SW 1271 (cell line): Measurements from ENCODE around the gene ANO1.
"Not testable (repeated sequence)": the region's sequence is repeated elsewhere in the genome, so short reads cannot be mapped to it uniquely, and the experiment has no call there.

Experiments used
- DNase-seq, 2 experiments: peaks; one replicate each; lab custom pipeline; 2025; lab: John Stamatoyannopoulos, UW

The ANO1 gene

DNA sequence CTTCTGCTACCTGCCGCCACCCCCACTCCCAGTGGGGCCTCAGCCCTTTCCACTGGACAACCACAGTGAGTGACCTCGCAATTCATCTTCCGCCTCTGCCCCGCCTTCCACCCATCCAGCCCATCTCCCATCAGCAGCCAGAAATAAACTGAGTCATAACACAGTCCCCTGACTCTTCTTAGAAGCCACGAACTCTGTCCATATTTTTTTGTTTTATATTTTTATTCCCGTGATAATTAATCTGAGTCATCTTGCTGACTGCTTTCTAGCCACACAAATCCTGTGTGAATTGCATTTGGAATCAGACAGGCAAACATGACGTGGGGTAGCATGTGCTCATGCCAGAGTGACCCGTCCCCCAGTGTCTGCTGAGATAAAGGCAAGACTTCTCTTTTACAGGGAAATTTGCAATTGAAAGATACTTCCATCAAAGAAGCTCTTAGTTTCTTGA is 132.0 kb downstream of the ANO1 start:
- DNase-seq: no peak

DNA sequence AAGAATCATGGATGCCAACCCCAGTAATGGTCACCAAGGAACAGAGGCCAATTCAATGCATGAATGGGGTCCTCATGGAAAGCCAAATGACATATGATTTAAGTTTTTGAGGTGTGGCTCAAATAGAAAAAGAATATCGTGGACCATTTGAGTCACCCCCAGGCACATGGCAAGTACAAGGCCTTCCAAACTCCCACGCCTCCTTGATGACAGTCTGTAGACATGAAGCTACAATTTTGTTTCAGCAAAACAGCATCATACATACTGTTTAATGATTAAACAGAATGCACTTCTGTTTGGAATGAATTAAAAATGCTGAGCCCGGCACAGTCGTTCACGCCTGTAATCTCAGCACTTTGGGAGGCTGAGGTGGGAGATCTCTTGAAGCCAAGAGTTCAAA is 132.4 kb downstream of the ANO1 start:
- DNase-seq: no peak

DNA sequence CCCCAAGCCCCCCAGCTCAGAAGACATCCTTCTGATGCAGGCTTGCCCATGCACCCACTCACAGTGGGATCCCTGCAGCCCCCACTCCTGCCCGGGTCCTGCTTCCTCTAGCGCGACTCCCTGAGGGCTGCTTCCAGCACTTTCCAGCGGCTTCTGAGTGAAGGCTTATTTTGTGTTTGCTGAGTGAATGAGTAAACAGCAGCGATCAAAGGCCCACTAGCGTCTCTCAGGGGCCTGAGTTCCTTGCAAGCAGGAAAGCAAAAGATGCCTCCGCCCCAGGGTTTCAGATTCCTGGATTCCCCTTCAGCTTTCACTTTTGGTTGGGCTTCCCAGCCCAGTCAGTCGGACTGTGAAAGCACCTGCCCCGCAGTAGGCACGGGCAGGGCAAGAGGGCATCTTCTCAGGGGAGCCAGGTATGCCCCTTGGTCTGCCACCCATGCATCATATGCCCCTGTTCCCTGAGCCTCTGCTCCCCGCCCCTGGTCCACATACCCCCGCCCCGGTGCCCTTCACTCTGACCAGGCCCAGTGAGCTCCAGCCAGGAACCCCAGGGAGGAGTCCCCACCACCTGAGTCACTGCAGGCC is 134.2 kb downstream of the ANO1 start:
- DNase-seq: no peak

DNA sequence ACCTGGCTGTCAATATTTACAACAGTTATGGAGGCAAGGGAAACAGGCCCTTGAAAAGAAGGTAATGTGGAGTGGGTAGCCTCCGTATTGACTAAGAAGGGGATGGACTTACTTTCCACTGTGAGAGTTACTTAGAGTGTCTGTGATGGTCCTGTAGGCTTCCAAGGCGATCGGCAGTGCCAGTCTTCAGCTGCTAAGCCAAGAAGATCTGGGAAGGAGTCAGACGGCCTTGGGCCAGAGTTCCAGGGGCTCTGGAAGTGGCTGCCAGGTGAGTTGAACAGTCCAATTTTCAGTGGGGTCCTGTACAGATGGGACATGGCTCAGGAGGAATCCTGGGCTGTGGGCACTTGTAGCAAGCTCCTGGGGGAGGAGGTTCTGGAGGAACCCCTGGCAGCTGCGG is 139.3 kb downstream of the ANO1 start:
- not testable (repeated sequence) for DNase-seq

DNA sequence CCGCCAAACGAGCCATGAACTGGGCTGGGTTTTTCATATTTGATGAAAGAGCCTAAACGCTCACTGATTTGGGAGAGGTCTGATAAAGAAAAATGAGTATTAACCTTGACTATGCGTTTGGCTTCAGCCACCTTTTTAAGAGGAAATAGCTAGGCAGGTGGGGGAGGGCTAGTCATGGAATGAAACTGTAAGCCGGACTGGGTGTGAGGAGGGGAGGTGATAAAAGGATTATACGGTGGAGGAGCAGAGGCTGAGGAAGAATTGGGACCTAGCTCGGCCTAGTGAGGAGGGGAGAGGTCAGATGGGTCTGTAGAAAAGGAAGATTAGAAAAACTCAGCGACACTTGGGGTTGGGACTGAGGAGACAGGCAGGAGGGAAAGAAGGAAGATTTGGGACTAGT is 140.0 kb downstream of the ANO1 start:
- DNase-seq: not testable (repeated sequence)

DNA sequence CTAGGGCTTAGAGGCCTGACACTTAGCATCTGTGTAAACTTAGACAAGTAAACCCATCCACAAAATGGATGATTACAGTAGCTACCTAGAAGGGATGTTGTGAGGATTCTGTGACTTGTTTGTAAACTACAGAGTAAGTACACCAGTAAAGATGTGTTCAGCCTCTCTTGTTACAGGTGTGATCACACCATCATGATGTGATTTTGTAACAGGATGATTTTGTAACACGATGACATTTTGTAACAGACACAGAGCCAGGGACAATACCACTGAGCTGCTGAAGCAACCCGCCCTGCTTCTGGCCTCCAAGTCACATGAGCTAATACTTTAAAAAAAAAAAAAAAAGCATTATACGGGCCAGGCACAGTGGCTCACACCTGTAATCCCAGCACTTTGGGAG is 142.0 kb downstream of the ANO1 start:
- no peak for DNase-seq

DNA sequence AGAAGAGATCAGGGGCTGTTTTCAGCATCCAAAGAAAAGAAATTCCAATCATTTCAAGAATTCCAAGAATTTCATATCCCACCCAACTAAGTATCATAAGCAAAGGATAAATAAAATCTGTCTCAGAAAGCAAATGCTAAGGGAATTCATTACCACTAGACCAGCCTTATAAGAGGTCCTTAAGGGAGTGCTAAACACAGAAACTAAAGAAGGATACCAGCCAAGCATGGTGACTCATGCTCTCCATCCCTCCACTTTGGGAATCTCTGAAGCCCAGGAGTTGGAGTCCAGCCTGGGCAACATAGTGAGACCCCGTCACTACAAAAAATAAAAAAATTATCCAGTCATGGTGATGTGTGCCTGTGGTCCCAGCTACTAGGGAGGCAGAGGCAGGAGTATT is 142.8 kb downstream of the ANO1 start:
- DNase-seq: peak in 1 of 2 experiments; percentile 26

DNA sequence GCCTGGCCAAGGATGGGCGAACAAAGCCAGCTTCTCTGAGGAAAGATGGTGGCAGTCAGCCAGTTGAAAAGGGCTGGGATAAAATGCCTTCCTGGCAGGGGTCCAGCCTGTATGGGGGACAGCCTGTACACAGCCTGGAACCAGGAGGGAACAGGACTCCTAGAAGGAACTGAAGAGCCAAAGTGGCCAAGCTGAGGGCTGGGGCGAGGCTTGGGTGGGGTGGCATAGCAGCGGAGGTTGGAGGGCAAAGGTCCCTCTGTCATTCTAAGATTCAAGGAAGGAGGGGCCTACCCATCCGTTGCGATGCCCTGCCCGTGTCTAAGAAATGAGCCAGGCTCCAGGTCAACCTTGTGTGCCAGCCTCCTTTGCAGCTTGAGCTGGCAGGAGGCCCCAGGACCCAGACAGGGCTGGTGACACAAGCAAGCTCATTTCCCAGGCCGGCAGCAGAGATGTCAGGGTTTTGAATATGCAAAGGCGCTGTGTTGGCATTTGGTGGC is 147.6 kb downstream of the ANO1 start:
- no peak for DNase-seq

DNA sequence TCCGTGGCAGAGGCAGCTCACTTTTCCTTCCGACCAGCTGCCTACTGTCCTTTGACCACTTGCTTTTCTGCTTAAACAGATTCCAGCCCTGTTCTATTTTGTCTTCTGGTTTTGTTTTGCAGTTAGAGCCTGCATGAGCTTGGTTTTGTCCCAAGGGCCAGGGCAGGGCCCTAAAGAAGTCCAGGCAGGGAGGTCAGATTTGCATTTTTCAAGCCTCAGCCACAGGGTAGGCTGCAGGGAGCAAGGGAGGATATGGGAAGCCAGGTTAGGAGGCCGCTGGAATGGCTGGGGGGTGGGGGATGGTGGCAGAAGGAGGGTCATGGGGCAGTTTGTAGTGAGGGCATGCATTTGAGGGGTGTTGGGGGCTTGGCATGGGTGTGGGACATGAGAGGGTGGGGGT is 148.1 kb downstream of the ANO1 start:
- no peak for DNase-seq

DNA sequence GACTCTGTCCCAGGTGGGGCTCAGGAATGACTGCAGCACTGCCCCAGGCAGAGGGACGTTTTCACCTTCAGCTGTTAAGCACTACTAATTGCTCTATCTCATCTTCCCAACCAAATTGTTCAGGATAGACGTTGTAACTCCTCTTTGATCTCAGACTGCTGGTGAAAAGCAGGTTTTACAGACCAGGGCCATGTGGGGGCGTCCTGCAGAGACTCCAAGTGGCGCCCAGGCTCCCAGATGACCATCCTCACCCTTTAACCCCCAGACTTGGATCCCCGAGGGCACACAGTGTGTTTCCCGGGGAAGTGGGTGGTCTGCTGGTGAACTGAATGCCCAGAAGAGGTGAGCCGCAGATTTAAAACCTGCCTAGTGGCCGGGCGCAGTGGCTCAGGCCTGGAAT is 148.8 kb downstream of the ANO1 start:
- DNase-seq: no peak

DNA sequence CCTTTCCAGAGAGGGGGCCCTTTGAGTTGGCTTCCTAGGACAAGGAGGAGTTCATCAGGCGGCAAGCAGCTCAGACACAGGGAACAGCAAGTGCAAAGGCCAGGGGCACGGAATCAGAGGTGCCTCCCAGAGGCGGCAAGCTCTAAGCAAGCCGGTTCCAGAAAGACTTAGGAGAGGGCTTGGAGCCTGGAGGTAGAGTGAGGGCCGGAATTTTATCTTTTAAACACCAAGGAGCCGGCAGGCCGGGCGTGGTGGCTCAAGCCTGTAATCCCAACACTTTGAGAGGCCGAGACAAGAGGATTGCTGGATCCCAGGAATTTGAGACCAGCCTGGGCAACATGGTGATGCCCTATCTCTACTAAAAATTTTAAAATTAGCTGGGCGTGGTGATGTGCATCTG is 151.6 kb downstream of the ANO1 start:
- no peak for DNase-seq

DNA sequence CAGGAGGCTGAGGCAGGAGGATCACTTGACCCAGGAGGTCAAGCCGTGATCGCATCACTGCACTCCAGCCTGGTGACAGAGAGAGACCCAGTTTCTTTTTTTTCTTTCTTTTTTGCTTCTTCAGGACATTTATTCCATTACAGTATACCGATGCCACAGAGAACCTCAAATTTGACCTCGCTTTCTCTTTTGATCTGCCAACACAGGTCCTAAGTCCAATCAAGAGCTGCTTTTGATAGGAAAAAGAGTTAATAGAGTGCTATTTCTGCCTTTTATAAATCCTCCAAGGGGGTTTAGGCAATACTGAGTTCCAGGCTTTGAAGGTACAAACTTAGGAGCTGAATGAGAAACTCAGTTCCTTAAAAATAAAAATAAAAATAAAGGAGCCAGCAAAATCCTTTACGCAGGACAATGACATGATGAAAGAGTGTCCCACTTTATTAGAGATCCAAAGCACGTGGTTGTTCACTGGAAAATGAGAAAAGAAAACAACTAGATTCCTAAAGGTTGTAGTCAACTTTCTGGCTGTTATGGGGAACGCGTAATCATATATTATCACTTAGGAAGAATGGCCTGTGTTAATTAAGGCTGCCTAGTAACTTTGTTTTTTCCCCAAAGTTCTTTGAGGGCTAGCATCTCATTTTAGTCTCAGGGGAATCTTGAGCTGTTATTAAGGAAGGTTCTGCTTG is 152.2 kb downstream of the ANO1 start:
- no peak for DNase-seq

DNA sequence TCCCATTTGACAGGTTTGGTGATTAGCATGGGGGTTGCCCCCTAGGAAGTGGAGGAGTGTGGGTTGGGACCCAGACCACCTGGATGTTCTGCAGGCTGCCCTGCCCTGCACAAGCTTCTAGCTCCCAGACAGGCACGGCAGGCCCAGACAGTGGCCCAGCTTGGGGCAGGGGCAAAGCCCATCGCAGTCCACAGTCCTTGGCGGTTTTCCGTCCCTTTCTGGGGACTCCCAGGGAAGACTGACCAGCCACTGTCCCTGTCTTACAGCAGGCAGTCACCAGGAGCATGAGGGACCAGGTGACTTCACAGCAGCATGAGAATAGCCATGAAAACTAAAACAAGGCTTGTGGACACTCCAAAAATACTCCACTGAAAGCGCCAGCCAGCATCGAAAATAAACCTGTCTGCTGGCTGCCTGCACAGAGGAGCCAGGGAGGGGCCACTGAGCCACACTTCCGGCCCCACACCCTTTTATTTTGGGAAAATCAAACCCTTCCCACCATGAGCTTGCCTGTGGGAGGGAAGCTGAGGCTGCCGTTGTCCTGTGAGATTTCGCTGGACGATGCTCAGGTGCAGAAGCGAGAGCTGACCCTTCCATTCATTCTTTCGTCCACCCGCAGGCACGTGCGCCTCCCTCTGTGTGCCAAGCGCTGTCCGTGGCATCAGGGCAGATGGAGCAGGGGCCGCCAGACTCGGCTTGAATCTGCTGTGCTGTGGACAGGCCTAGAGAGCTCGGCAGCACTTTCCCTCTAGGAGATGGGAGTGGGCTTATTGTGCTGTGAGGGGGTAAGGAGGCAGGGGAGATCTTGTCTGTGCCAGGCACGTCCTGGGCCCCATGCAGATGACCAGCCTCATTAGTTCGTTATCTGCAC is 153.0 kb downstream of the ANO1 start:
- no peak for DNase-seq

DNA sequence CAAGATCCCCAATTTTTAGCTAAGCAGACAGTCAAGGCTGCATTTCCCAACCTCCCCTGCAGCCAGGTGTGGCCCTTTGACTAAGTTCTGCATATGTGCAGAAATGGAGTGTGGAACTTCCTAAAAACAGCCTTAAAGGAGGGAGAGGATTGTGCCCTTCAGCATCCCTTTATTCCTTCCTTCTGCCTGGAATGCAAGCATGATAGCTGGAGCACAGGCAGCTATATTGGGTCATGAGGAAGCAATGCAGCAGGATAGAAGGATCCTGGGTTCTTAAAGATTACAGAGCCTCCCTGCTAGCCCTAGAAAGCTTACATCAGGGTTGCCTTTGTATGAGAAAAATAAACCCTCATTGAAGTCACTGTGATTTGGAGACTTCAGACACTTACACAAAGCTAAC is 154.9 kb downstream of the ANO1 start:
- DNase-seq: no peak

DNA sequence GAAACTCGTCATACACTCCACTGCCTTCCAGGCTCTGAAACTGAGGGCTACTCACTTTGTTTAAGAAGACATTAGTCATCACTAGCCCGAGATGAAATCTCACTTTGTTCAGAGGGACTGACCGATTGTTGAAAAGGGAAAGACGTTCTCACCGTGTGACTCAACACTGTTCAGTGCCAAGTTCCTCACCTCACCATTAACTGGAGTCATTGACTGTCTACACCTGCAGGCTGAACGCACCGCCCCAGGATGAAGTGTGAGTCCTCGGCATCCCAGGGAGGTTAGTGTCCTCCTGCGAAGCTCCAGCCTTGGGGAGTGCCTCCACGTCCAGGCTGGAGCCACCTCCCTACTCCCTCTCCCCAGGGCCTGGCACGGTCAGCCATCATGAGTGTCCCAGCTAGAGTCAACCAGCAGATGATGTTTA is 155.4 kb downstream of the ANO1 start:
- peak; percentile 55 to 73 for DNase-seq

DNA sequence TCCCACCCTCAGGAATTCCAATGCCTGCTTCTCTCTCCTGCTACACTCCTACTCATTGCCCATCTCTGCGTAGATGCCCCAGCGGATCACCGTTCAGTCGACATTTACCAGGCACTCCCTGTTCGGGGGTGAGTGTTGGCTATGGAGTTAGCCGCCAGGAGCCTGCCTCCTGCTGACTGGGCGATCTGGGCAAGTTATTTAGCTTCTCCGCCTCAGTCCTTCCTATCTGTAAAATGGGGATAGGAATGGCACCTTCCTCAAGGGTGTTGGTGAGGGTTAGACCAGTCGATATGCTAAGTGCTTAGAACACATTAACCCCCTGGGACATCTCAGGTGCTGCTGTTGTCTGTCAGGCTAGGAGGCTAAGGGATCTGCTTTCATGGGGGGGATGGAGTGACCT is 155.8 kb downstream of the ANO1 start:
- DNase-seq: no peak
